GM23338 (cell line): ENCODE data around the gene PROX2.

Experiments used
- CREB1 ChIP-seq: fragments of 250-450 bp; sonication (Bioruptor Pico); IDR thresholded peaks from 2 replicates; pipeline ENCODE4 v1.5.0; 2020; ENCODE audit warnings: low read depth, mild to moderate bottlenecking, moderate library complexity
- CTCF ChIP-seq, 2 experiments: fragments of 200-600 bp in 1 of 2; sonication (generic) in 1 of 2; conservative IDR thresholded peaks; 2 replicates each; pipeline versions ENCODE4 v1.5.1 to v1.6.1; 2016 to 2017; ENCODE audit warnings: antibody characterized with exemption in 2 of 2, low read depth in 2 of 2, mild to moderate bottlenecking in 2 of 2, moderate library complexity in 1 of 2
- ETS1 ChIP-seq: IDR thresholded peaks from 2 replicates; pipeline ENCODE4 v1.6.1; 2016; ENCODE audit warnings: antibody characterized with exemption
- EZH2 ChIP-seq: fragments of 200-600 bp; sonication (generic); IDR thresholded peaks from one replicate; pipeline ENCODE4 v1.8.0; 2017; ENCODE audit warnings: antibody characterized with exemption, mild to moderate bottlenecking, low read depth; ENCODE audit not compliant: unreplicated experiment
- EZH2phosphoT487 ChIP-seq: fragments of 200-600 bp; sonication (generic); IDR thresholded peaks from one replicate; pipeline ENCODE4 v1.8.1; 2018; ENCODE audit warnings: antibody characterized with exemption; ENCODE audit not compliant: unreplicated experiment
- JUNB ChIP-seq: IDR thresholded peaks from one replicate; pipeline ENCODE4 v1.6.1; 2016; ENCODE audit warnings: antibody characterized with exemption; ENCODE audit not compliant: unreplicated experiment
- POLR2AphosphoS5 ChIP-seq: IDR thresholded peaks from 2 replicates; pipeline ENCODE4 v1.6.1; 2016; ENCODE audit warnings: antibody characterized with exemption, low read depth
- STAT1 ChIP-seq: IDR thresholded peaks from one replicate; pipeline ENCODE4 v1.6.1; 2016; ENCODE audit warnings: antibody characterized with exemption; ENCODE audit not compliant: unreplicated experiment
- TF ChIP-seq, protein P1 (sequence below): IDR thresholded peaks from one replicate; pipeline ENCODE4 v1.6.1; 2018; ENCODE audit warnings: antibody characterized with exemption; ENCODE audit not compliant: unreplicated experiment

DNA sequence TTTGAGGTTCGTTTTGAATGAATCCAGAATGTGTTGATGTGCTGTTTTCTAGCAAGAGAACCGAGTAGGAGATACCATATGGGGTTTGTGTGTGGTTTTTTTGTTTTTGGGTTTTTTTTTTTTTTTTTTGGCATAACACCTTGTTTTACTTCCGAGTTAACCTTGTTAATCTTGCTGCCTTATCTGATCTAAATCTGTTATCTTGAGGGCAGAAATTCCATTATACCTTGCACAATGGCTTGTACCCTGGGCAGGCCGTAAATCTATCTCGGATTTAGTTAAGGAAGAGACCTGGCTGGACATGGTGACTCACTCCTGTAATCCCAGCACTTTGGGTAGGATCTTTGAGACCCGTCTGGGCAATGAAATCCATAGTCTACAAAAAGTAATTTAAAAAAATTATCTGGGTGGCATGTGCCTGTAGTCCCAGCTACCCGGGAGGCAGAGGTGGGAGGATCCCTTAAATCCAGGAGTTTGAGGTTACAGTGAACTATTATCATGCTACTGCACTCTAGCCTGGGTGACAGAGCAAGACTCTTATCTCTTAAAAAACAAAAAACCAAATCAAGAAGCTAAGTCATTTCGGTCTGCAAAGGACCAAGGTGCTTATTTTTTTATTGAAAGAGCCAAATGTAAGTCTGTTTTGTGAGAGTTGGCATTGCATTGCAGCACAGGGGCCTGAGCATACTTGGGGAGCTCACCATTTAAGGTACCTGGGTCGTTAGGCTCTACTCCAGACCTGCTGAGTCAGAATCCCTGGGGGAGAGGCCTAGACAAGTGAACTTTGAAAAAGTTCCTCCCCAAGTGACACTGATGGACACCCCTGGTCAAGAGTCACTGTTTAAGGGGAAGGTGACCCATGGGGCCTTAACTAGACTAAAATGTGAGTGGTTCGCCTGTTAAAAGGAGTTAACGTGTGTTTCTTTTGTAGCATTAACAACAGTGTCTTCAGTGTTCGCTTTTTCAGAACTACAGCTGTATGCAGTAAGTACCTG is 12.5 kb upstream of the PROX2 start:
- no peak for TF ChIP-seq CTCF (conservative IDR thresholded peaks at IDR 0.05; ENCODE audit: low read depth in 2 of 2)
- no peak for TF ChIP-seq EZH2
- no peak for TF ChIP-seq STAT1
- TF ChIP-seq EZH2phosphoT487, result no peak
- no peak for TF ChIP-seq POLR2AphosphoS5
- no peak for TF ChIP-seq CREB1 (CRISPR knock-in tag)
- TF ChIP-seq ETS1, result no peak
- TF ChIP-seq JUNB, result no peak
- TF ChIP-seq, protein P1, sequence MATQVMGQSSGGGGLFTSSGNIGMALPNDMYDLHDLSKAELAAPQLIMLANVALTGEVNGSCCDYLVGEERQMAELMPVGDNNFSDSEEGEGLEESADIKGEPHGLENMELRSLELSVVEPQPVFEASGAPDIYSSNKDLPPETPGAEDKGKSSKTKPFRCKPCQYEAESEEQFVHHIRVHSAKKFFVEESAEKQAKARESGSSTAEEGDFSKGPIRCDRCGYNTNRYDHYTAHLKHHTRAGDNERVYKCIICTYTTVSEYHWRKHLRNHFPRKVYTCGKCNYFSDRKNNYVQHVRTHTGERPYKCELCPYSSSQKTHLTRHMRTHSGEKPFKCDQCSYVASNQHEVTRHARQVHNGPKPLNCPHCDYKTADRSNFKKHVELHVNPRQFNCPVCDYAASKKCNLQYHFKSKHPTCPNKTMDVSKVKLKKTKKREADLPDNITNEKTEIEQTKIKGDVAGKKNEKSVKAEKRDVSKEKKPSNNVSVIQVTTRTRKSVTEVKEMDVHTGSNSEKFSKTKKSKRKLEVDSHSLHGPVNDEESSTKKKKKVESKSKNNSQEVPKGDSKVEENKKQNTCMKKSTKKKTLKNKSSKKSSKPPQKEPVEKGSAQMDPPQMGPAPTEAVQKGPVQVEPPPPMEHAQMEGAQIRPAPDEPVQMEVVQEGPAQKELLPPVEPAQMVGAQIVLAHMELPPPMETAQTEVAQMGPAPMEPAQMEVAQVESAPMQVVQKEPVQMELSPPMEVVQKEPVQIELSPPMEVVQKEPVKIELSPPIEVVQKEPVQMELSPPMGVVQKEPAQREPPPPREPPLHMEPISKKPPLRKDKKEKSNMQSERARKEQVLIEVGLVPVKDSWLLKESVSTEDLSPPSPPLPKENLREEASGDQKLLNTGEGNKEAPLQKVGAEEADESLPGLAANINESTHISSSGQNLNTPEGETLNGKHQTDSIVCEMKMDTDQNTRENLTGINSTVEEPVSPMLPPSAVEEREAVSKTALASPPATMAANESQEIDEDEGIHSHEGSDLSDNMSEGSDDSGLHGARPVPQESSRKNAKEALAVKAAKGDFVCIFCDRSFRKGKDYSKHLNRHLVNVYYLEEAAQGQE, result no peak
